Measurements from ENCODE around the gene LDLRAD4.

LDLRAD4 gene

DNA sequence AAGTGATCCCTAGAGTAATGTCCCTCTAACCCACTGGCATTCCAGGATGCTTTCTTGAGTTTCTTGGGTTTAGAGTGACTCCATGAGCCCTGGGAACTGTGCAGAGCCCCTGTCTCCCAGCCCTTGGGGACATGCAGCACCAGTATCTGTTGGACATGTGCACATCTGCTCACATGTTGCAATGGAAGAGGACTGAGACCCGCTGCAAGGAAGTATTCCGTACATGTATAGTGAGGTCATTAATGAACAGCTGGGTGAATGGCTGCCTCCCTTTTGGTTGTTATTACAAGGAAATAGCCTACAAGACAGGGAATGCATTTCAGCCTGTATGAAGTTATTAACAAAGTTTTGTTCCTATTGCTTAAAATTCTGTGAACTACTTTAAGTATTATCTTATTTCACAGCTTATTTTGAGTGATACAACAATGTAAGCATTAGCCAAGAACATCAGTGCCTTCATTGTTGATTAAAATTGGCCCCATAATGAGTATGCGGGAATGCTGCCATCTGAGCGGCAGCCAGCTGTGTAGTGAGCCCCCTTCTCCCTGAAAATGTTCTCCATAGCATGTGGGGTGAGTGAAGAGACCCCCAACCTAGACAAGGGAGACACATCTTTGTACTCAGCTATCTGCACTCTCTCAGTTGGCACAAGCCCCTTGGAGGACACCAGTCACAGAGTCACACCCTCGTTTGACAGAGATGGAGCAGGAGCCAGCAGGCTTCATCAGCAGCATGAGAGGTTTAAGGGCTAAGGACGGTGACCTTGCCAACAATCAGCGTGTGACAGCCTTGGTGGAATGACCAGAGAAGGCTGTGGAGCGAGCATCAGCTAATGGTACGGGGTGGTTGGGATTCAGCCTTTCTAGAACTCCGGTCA is 420.4 kb downstream of the LDLRAD4 start:
- Histone ChIP-seq H3K4me1 (peaks cover 0 to 20% (median 3%) of the 10 kb centered on the region in 4 donors), H3K4me3 (no peak overlapping the region), H3K27ac (no peak overlapping the region), H3K27me3 (no peaks in the 10 kb centered on the region), H3K36me3 (no peaks in the 10 kb centered on the region), H3K9me3 (no peaks in the 10 kb centered on the region)
- TF ChIP-seq, protein P1, sequence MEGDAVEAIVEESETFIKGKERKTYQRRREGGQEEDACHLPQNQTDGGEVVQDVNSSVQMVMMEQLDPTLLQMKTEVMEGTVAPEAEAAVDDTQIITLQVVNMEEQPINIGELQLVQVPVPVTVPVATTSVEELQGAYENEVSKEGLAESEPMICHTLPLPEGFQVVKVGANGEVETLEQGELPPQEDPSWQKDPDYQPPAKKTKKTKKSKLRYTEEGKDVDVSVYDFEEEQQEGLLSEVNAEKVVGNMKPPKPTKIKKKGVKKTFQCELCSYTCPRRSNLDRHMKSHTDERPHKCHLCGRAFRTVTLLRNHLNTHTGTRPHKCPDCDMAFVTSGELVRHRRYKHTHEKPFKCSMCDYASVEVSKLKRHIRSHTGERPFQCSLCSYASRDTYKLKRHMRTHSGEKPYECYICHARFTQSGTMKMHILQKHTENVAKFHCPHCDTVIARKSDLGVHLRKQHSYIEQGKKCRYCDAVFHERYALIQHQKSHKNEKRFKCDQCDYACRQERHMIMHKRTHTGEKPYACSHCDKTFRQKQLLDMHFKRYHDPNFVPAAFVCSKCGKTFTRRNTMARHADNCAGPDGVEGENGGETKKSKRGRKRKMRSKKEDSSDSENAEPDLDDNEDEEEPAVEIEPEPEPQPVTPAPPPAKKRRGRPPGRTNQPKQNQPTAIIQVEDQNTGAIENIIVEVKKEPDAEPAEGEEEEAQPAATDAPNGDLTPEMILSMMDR (IDR thresholded peaks at IDR 0.05): no peak
- no peak for DNase-seq
- intact Hi-C loops (cut with DNase I; ENCODE audit: low total_unique reads): no loop called here

DNA sequence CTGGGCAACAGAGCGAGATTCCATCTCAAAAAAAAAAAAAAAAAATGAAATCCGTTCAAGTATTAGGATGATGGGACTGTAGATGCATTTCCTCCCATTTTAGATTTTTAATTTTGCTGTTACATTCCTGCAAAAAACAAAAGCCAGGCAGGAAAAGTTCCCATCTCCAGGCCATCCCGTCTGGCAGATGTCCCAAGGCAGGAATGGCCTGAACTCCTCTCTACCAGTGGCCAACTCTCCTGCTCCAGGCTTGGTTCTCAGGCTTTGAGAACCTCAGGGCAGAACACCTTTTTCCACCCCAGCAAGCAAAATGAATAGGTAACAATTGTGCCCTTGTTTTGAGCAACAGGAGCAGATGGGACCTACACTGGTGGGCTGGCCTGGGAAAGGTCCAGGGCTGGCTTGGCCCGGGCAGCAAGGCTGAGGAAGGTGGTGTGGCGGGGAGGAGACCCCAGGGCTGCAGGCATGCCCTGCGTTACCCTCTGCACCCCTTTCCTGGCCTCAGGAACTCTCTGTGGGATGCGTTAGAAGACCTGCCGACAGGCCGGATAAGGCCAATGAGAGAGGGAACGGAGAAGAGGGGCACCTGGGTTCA is 421.8 kb downstream of the LDLRAD4 start:
- Histone ChIP-seq H3K36me3 (peaks cover 5 to 6% (median 5%) of the 10 kb centered on the region in 3 donors), H3K4me1 (peaks cover 0 to 14% (median 3%) of the 10 kb centered on the region in 4 donors), H3K9me3 (no peaks in the 10 kb centered on the region), H3K27me3 (no peaks in the 10 kb centered on the region), H3K27ac (no peak overlapping the region), H3K4me3 (no peak overlapping the region)
- no peak for DNase-seq
- TF ChIP-seq, protein P1 (IDR thresholded peaks at IDR 0.05): no peak
- intact Hi-C loops (cut with DNase I; ENCODE audit: low total_unique reads): no loop called here

DNA sequence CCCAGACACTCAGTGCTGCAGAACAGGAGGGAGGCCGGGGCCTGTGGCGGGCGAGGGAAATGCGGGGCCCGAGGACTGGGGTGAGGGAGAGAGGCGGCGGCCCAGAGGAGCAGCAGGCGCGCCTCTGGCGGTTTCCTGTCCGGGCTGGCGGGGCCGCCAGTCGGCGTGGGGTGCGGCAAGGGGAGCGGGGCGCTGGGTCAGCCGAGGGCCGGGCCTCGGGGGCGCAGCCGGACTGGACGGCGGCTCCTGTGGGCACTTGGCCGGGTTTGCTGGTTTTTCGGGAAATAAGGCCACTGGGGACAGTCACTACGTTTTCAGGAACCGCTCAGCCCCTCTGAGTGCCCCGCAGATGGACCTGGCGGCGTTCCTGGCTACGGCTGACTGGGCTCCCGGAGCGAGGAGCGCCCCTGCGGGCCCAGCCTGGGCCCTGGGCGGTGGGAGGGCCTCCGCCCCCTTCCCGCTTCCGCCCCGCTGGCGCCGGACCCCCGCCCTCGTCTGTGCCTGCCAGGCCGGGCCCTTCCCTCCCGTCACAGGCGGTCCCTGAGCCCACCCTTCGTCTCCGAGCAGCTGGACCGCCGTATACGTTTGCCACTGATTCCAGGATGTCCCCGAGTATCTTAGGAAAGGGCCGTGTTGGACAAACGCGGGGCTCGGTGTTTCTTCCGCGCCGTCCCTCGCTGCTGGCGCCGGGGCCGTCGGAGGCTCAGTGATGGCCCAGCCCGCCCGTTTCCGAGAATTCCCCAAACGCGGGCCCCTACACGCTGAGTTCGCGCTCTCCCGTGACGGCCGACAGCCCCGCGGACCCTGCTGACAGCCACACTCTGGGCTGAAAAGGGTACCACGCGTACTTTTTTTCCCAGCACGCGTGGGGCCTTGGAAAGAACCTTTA is 423.2 kb downstream of the LDLRAD4 start:
- peak overlapping the region; percentile 33 to 40 for H3K4me3 ChIP-seq
- DNase-seq: no peak

GRCh38 chr18:13642440-13642827 is 423.9 kb downstream of the LDLRAD4 start:
- Histone ChIP-seq H3K27me3 (no peaks in the 10 kb centered on the region), H3K9me3 (no peaks in the 10 kb centered on the region), H3K4me1 (peaks cover 0 to 14% (median 3%) of the 10 kb centered on the region in 4 donors), H3K4me3 (no peak overlapping the region), H3K27ac (no peak overlapping the region), H3K36me3 (peaks cover 8 to 27% (median 18%) of the 10 kb centered on the region in 3 donors)
- DNase-seq: no peak
- TF ChIP-seq, protein P1 (IDR thresholded peaks at IDR 0.05): no peak
- intact Hi-C loops (cut with DNase I; ENCODE audit: low total_unique reads): no loop called here

More for the DNA sequence above, 423.2 kb downstream of the LDLRAD4 start:
- Histone ChIP-seq H3K9me3 (no peaks in the 10 kb centered on the region), H3K27ac (peak overlapping the region; percentile 39 to 42), H3K36me3 (peaks cover 8 to 20% (median 15%) of the 10 kb centered on the region in 3 donors), H3K4me1 (peaks cover 0 to 14% (median 3%) of the 10 kb centered on the region in 4 donors), H3K27me3 (no peaks in the 10 kb centered on the region)
- TF ChIP-seq, protein P1 (IDR thresholded peaks at IDR 0.05): no peak
- intact Hi-C loops (cut with DNase I; ENCODE audit: low total_unique reads): no loop called here

GRCh38 chr18:13643261-13643751 is 424.7 kb downstream of the LDLRAD4 start:
- TF ChIP-seq, protein P1 (IDR thresholded peaks at IDR 0.05): no peak

More at GRCh38 chr18:13643261-13643751, 424.7 kb downstream of the LDLRAD4 start:
- Histone ChIP-seq H3K4me1 (peaks cover 0 to 14% (median 3%) of the 10 kb centered on the region in 4 donors), H3K27me3 (no peaks in the 10 kb centered on the region), H3K4me3 (no peak overlapping the region), H3K36me3 (peaks cover 8 to 33% (median 20%) of the 10 kb centered on the region in 3 donors), H3K27ac (no peak overlapping the region), H3K9me3 (no peaks in the 10 kb centered on the region)
- intact Hi-C loops (cut with DNase I; ENCODE audit: low total_unique reads): no loop called here
- no peak for DNase-seq

All from tibial artery (tissue), 4 donors.